Caco-2 (cell line): ENCODE measurements around the gene SH3BP2. TPM values are rescaled to one million over a fixed set of nuclear protein-coding genes. Genes with fewer than 3 reads are reported as not detected.
A peak's percentile ranks its signal among the peaks of the same experiment; 100 is the strongest.

Experiments used
- BruUV-seq: library from RNA; stranded (reverse); fragments of 400-500 nt; replicated peaks from 2 replicates; lab custom pipeline; 2021; lab: Mats Ljungman, UMichigan
- CTCF ChIA-PET: fragments of 300-600 bp; sonication (Branson Sonifier 250); formaldehyde crosslinking; loops from one replicate; lab custom pipeline; 2022; ENCODE audit warnings: antibody characterized with exemption; lab: Charles Lee
- POLR2A ChIA-PET: fragments of 300-600 bp; sonication (Branson Sonifier 250); formaldehyde crosslinking; loops from one replicate; lab custom pipeline; 2022; ENCODE audit warnings: antibody characterized with exemption; lab: Charles Lee
- DNase-seq, 2 experiments: peaks; one replicate each; pipeline versions ENCODE4 v3.0.0 to v3.0.0-alpha.2; 2020 to 2022
- H3K27me3 ChIP-seq: replicated peaks from 2 replicates; pipeline ENCODE4 v1.6.0; 2011; ENCODE audit warnings: low read length; ENCODE audit not compliant: control insufficient read depth, insufficient read depth
- H3K36me3 ChIP-seq: 2 replicates; pipeline ENCODE4 v1.5.1; 2011; ENCODE audit warnings: low read length; ENCODE audit not compliant: control insufficient read depth, insufficient read depth
- H3K4me1 ChIP-seq: fragments of 250-450 bp; sonication (Bioruptor Pico); 2 replicates; pipeline ENCODE4 v1.5.1; 2020; ENCODE audit warnings: mild to moderate bottlenecking
- H3K4me3 ChIP-seq: 2 replicates; pipeline ENCODE4 v1.5.1; 2011; ENCODE audit warnings: low read depth, mild to moderate bottlenecking, control low read depth, low read length
- H3K9me3 ChIP-seq: fragments of 250-450 bp; sonication (Bioruptor Pico); 2 replicates; pipeline ENCODE4 v1.5.1; 2020; ENCODE audit warnings: mild to moderate bottlenecking, moderate library complexity
- H3K27ac Mint-ChIP-seq: one replicate; pipeline ENCODE4 v1.8.0; 2022; ENCODE audit warnings: mixed read lengths; ENCODE audit not compliant: unreplicated experiment
- H3K27me3 Mint-ChIP-seq: one replicate; pipeline ENCODE4 v1.8.0; 2022; ENCODE audit warnings: mixed read lengths; ENCODE audit not compliant: insufficient read depth, unreplicated experiment
- H3K36me3 Mint-ChIP-seq: one replicate; pipeline ENCODE4 v1.8.0; 2022; ENCODE audit warnings: mild to moderate bottlenecking, mixed read lengths; ENCODE audit not compliant: insufficient read depth, unreplicated experiment
- H3K4me1 Mint-ChIP-seq: one replicate; pipeline ENCODE4 v1.8.0; 2022; ENCODE audit warnings: low read depth, mixed read lengths; ENCODE audit not compliant: unreplicated experiment
- H3K4me3 Mint-ChIP-seq: one replicate; pipeline ENCODE4 v1.8.0; 2022; ENCODE audit warnings: mild to moderate bottlenecking, moderate library complexity, mixed read lengths; ENCODE audit not compliant: unreplicated experiment
- H3K9me3 Mint-ChIP-seq: one replicate; pipeline ENCODE4 v1.8.0; 2022; ENCODE audit warnings: mixed read lengths; ENCODE audit not compliant: unreplicated experiment
- intact Hi-C: fragments of 100-400 bp; cut with micrococcal nuclease; formaldehyde crosslinking; loops from one replicate; pipeline ENCODE4 v1.10.0; 2022; ENCODE audit not compliant: unreplicated experiment
- total RNA-seq: library from RNA; stranded (reverse); gene quantifications from 2 replicates; pipeline ENCODE4 v1.2.3, GENCODE V29; 2022
- TF ChIP-seq, protein P1 (sequence below), 2 experiments: fragments of 200-600 bp in 1 of 2; IDR thresholded peaks; 1 replicate in 1 of 2; 2 replicates in 1 of 2; pipeline versions ENCODE4 v1.5.1 to v1.8.0; 2011 to 2022; ENCODE audit warnings: antibody characterized with exemption in 1 of 2, control low read depth in 1 of 2, inconsistent platforms in 1 of 2, low read depth in 1 of 2, low read length in 1 of 2, mild to moderate bottlenecking in 1 of 2, moderate library complexity in 1 of 2; ENCODE audit not compliant: insufficient read depth in 1 of 2, severe bottlenecking in 1 of 2, unreplicated experiment in 1 of 2

The SH3BP2 gene
- total RNA-seq, 1 experiment from 2014 or later = 44.4 TPM

DNA sequence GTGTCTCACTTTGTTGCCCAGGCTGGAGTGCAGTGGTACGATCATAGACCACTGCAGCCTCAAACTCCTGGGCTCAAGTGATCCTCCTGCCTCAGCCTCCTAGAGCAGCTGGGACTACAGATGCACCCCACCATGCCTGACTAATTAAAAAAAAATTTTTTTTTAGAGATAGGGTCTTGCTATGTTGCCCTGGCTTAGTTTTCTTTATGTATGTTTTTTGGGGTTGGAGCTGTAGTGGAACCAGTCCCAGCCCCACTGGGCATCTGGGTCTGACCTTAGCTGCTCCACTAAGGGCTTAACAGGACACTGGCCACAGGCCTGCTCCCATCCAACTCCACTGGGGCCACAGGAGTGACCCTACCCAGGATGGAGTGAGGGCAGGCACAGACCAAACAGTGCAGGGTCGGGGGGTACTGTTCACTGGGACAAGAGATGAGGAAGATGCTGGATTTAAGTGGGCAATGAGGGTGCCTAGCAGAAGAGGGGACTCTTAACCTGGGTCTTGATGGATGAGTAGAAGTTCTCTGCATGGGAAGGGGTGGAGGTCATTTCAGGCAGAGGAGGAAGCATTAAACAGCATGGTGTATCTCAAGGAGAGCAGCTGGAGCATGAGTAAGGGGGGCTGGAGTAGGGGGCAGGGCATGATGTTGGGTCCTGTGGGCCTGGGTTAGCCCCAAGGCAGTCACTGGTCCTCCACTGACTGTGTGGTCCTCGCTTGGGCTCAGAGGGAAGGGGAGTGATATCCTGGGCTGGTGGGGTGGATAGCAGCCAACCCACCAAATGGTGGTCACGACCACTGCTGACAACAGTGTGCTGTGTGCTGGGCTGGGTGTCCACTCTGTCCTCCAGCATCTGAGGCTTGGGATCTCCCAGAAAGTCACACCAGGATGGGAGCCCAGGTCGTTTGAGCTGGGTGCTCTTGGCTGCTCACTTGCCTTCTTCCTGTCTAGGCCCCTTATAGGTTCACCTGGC lies 26.6 kb downstream of the SH3BP2 start:
- Histone ChIP-seq H3K9me3 (no peaks in the 10 kb centered on the region; the same call in 1 of the 2 replicates), H3K27me3 (no peaks in the 10 kb centered on the region), H3K4me1 (peaks cover 7% of the 10 kb centered on the region; the same call in 1 of the 2 replicates), H3K4me3 (no peak overlapping the region), H3K36me3 (no peaks in the 10 kb centered on the region)
- POLR2A ChIA-PET = interaction anchor here (0.6 to 1.0 kb wide), 2 partner anchors 64 to 1530 kb away, joined by 3 read pairs; no protein-coding TSS in a partner anchor
- intact Hi-C loops = no loop called here
- CTCF ChIA-PET = interaction anchor here (0.7 kb wide), 1 partner anchor 788 kb away, joined by 3 read pairs; no protein-coding TSS in a partner anchor
- Mint-ChIP-seq H3K27ac (no peak overlapping the region), H3K27me3 (no peaks in the 10 kb centered on the region), H3K36me3 (peaks cover 17% of the 10 kb centered on the region), H3K9me3 (no peaks in the 10 kb centered on the region), H3K4me3 (peak overlapping the region; percentile 60), H3K4me1 (peaks cover 15% of the 10 kb centered on the region)
- no peak for DNase-seq
- TF ChIP-seq, protein P1, sequence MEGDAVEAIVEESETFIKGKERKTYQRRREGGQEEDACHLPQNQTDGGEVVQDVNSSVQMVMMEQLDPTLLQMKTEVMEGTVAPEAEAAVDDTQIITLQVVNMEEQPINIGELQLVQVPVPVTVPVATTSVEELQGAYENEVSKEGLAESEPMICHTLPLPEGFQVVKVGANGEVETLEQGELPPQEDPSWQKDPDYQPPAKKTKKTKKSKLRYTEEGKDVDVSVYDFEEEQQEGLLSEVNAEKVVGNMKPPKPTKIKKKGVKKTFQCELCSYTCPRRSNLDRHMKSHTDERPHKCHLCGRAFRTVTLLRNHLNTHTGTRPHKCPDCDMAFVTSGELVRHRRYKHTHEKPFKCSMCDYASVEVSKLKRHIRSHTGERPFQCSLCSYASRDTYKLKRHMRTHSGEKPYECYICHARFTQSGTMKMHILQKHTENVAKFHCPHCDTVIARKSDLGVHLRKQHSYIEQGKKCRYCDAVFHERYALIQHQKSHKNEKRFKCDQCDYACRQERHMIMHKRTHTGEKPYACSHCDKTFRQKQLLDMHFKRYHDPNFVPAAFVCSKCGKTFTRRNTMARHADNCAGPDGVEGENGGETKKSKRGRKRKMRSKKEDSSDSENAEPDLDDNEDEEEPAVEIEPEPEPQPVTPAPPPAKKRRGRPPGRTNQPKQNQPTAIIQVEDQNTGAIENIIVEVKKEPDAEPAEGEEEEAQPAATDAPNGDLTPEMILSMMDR (IDR thresholded peaks at IDR 0.05; ENCODE audit: insufficient read depth in 1 of 2, low read depth in 1 of 2, low read length in 1 of 2, severe bottlenecking in 1 of 2, unreplicated experiment in 1 of 2) = no peak
- BruUV-seq = TSS peak; percentile 68

DNA sequence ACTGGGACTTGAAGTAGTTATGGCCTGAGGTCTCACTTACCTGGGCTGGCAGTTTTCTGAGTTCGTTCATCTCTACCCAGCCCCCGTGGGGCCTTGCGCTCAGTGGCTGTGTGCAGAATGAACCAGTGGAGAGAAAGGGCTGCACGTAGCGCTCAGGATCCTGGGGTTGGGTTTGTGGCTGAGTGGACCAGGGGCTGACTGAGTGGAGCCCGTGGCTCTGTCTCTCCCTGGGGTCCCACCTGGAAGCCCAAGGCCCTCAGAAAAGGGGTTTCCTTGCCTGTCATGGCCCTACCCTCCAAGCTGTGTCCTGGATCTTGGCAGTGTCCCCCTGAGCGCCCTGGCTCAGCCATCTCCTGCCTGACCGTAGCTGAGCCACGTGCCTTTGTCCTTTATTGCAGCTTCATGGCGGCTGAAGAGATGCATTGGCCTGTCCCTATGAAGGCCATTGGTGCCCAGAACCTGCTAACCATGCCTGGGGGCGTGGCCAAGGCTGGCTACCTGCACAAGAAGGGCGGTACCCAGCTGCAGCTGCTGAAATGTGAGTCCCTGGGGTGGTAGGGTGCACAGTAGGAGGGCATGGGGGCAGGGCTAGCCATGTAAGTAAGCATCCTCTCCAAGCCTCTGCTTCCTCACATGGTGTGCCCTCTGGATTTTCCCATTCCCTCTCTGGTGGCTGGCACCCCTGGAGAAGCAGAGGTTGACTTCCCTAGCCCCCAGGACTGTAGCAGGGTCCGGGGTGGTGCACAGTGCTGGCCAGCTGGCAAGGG lies 27.5 kb downstream of the SH3BP2 start:
- H3K27ac Mint-ChIP-seq = no peak overlapping the region
- no peak overlapping the region for H3K4me3 Mint-ChIP-seq
- DNase-seq = no peak
- POLR2A ChIA-PET = no interaction called here
- intact Hi-C loops = no loop called here
- H3K4me1 ChIP-seq = peaks cover 7% of the 10 kb centered on the region; the same call in 1 of the 2 replicates
- no peaks in the 10 kb centered on the region for H3K36me3 ChIP-seq
- H3K4me1 Mint-ChIP-seq = peaks cover 15% of the 10 kb centered on the region
- H3K36me3 Mint-ChIP-seq = peaks cover 23% of the 10 kb centered on the region
- H3K27me3 ChIP-seq = no peaks in the 10 kb centered on the region
- BruUV-seq = no TSS peak
- no peaks in the 10 kb centered on the region; the same call in 1 of the 2 replicates for H3K9me3 ChIP-seq
- no peaks in the 10 kb centered on the region for H3K9me3 Mint-ChIP-seq
- CTCF ChIA-PET = no interaction called here
- H3K4me3 ChIP-seq = no peak overlapping the region
- TF ChIP-seq, protein P1 (IDR thresholded peaks at IDR 0.05; ENCODE audit: insufficient read depth in 1 of 2, low read depth in 1 of 2, low read length in 1 of 2, severe bottlenecking in 1 of 2, unreplicated experiment in 1 of 2) = no peak
- no peaks in the 10 kb centered on the region for H3K27me3 Mint-ChIP-seq
